LoVo (cell line): Measurements from ENCODE around the gene TMTC2.
"Not testable (repeated sequence)": the region's sequence is repeated elsewhere in the genome, so short reads cannot be mapped to it uniquely, and the experiment has no call there.

ENCODE experiments used
- DNase-seq: peaks from one replicate; pipeline ENCODE4 v3.0.0-alpha.2; 2016; ENCODE audit warnings: low spot score

TMTC2 gene

DNA sequence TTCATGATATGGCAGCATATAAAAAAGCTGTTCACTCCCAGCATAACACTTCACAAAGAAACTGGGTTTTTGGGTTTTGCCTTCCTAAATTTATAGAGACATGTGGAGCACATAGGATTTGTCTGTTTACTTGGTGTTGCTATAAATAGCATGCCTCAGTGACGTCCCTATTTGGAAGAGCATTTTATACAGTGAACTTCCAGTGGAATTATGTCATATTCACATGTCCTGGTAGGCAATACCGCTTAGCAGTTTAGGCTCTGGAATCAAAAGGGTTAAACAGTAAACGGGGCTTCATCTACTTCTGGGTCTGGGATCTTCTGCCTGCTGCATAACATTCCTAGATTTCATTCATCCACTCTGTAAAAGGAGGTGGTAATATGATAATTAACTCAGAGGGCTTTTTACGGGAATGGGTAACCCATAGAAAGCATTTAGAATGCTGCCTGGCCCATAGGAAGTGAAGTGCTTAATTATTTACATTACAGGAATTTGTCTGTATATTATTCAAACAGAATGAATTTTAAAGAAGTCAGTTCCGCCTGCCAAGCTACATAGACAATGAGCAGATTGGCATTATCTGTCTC lies 396.1 kb downstream of the TMTC2 start:
- DNase-seq, result no peak

DNA sequence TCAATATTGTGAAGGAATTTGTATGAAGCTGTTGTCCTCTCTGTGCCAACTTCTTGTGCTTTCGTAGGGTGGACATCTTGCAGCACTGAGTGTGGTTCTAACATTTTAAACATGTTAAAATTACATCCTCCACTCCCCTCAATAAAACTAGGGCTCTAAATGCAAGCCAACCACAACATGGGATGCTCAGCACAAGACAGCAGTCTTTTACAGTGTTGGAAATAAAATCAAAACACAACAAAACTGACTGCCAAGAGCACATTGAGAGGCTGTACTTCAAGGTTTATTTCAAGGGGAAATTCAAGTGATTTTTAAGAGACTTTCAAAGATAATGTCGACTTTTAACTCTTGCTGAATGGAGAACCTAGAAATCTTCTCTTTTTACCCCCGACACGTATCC lies 396.9 kb downstream of the TMTC2 start:
- DNase-seq, result no peak

DNA sequence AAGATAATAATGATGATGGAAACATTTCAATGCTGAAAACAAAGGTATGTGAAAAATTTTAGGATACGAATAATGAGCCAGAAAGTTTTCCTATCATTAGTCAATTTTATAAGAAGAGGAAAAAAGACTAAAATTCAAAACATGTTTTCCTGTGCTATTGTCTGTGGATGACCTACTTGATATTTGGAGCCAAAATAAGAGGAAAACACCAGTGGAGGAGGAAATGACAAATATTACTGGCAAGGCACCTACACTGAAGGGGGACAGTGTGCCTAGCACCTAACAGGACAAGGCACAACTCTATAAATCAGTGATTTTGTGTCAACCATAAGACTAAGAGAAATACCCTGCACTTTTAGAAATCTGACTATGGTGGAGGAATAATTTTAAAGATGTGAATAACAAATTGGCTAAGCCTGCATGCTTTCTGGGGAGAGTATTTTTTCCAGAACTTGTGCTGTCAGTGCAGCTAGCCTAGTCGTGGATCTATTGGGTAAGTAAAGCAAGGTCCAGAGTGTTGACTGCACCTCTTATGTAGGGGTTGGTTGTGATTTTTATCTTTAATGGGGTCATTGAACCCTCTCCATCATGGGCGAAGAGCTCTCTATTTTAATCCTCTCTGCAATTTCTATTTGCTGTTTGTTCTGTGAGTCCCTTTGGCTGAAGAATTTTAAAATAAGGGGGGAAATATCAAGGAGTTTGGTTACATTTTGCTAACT lies 398.0 kb downstream of the TMTC2 start:
- no peak for DNase-seq

DNA sequence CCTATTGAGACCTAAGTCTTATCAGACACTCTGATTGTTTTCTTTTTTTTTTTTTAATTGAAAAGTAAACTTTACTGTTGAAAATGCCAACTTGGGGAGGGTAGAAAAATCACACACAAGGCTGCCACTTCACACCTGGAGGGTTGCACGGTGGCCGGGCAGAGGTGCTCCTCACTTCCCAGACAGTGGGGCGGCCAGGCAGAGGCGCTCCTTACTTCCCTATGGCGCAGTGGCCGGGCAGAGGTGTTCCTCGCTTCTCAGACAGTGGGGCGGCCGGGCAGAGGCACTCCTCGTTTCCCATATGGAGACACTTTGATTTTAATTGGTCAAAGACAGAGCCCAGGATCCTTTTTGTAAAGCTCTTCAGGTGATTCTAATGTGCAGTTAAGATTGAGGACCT lies 399.3 kb downstream of the TMTC2 start:
- no peak for DNase-seq

DNA sequence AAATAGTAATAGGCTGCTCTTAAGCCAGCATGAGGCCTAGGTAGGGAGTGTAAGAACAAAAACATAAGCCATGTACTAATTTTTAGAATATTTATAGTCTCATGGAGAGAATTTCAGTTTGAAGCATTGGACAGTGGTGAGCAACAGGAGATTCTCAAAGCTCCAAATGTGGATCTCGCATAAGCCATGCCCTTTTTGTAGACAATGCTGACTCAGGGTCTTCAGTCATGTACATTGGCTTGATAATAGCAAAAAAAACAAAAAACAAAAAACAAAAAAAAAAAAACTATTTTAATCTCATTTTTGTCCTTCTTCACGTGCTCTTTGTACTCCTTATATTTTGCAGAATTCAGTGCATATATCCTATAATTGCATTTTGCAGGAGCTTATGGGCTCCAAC lies 402.9 kb downstream of the TMTC2 start:
- no peak for DNase-seq

- no peak for DNase-seq
Observed at GRCh38 chr12:83092129-83092528, 405.4 kb downstream of the TMTC2 start.

DNA sequence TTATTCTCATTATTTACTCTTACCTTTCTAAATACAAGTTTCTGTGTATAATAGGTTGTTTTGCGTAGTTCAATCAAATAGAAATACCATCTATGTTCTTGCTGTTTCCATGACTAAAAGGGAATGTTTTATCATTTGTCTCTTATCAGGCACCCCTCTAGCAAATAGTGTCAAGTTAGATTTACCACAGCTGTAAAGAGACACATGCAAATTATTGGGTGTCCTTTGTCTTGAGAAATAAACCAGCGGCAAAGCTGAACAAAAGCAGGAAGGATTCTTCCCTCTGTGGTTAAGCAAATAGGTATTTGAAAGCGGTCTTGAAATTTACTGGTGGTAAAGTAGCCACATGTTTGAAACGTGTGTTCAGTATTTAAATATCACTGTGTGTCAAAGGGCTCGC lies 405.9 kb downstream of the TMTC2 start:
- no peak for DNase-seq

- DNase-seq, result no peak
Observed at GRCh38 chr12:83093426-83093825, 406.7 kb downstream of the TMTC2 start.

DNA sequence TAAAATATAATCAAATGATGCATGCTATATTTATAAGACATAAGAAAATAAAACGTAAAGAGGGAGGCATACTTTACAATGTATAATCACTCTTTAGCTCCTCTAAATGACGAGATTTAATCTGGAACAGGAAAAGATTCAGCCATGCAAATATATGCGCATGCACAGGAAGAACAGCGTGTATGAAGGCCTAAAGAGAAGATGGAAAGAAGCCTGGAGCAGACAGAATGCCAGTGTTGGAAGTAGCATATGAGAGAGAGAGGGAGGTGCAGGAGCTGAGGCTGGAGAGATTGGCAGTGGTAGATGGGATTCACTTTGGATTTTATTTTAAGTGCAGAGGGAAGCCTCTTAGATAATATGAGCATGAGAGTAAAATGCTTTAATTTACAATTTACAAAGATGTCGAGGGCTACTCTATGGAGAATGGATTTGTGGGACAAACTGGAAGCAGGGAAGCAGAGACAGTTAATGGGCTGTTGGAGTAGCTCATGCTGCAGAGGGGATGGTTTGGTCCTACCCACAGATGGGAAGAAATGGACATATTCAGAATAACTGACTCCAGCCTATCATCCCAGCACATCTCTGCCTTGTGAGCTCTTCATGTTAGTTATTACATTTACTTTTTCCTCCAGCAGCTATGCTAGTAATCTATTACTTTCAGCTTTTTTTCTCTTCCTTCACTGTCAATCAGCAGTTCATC lies 411.1 kb downstream of the TMTC2 start:
- DNase-seq, result no peak

- DNase-seq, result no peak
Observed at GRCh38 chr12:83099436-83099835, 412.7 kb downstream of the TMTC2 start.

DNA sequence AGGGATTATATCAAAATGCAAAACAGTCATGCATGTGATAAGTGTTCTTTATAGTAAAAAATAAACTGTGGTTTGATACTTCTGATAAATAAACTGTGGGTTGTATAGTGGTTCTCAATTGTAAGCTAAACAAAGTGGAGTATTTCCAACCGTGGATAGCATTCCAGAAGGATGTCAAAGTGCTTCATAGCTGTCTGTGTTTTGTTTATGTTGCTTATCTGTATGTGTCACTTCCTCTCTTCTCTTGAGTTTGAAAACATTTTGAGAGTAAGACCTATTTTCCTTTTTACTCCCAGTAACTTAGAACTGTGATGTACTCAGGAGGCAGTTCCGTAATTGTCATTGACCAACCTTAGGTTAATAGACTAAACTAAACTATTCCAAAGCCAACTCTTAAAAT lies 415.8 kb downstream of the TMTC2 start:
- no peak for DNase-seq

GRCh38 chr12:83106873-83107272 lies 420.2 kb downstream of the TMTC2 start:
- no peak for DNase-seq

- no peak for DNase-seq
Observed at GRCh38 chr12:83110424-83110823, 423.7 kb downstream of the TMTC2 start.

DNA sequence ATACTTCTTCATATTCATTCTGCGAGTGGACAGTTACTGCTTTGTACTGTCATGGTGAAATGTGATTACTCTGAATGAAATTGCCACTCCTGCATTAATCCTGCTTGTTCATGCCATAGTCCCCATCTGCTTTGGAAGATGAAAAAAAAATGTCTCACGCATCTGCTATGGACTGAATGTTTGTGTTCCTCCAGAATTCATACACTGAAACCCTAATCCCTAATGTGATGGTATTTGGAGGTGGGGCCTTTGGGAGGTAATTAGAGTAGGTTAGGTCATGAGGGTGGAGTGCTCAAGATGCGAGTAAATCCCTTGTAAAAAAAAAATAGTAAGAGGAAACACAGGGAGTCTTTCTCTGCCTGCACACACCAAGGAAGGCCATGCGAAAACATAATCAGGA lies 427.2 kb downstream of the TMTC2 start:
- no peak for DNase-seq

DNA sequence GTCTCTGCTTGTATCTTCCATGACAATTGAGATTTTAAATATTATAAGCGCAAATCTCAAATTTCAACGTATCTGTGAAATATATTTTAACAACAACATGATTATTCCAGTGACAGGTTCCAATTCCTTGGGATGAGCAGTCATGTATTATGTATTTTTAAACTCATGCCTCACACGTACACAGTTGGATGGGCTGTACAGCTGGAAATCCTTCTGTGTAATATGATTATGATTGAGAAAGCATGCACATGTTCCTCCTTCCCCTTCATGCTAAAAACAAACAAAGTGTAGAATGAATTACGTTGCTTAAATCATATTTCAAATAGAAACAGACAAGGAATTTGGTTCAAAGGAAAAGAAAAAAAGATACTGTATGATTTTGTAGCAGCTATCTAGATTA lies 428.3 kb downstream of the TMTC2 start:
- DNase-seq, result no peak

DNA sequence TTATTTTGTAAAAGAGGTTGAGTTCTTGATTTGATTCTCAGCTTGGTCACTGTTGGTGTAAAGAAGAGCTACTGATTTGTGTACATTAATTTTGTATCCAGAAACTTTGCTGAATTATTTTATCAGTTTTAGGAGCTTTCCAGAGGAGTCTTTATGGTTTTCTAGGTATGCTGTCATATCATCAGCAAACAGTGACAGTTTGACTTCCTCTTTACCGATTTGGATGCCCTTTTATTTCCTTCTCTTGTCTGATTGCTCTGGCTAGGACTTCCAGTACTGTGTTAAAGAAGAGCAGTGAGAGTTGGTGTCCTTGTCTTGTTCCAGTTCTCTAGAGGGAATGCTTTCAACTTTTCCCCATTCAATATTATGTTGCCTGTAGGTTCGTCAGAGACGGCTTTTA lies 431.2 kb downstream of the TMTC2 start:
- DNase-seq, result not testable (repeated sequence)

DNA sequence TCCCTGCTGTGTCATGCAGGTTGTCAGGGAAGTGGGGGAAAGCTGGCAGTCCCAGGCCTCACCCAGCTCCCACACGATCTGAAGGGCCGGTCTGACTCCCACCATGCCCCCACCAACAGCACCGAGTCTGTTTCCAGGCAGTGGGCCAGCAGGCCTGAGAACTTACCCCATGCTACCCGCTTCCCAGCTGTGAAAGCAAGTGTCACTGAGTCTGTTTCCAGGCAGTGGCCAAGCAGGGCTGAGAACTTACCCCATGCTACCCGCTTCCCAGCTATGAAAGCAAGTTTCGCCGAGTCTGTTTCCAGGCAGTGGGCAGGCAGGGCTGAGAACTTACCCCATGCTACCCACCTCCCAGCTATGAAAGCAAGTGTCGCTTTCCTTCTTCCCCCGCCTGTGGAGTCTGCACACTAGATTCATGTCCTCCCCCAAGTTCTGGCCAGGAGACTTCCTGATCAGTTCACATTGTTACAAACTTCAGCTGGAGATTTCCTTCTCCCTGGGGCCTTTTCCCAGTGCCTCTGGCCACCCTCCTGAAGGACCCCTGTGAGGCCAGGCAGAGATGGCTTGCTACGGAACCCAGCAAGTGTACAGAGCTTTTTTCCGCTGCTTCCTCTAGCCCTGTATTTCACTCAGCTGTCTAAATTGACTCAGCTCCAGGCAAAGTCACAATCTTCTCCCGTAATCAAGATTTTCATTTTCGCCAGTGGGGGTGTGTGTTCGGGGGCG lies 435.4 kb downstream of the TMTC2 start:
- DNase-seq, result no peak

- no peak for DNase-seq
Observed at GRCh38 chr12:83122623-83122934, 435.9 kb downstream of the TMTC2 start.

DNA sequence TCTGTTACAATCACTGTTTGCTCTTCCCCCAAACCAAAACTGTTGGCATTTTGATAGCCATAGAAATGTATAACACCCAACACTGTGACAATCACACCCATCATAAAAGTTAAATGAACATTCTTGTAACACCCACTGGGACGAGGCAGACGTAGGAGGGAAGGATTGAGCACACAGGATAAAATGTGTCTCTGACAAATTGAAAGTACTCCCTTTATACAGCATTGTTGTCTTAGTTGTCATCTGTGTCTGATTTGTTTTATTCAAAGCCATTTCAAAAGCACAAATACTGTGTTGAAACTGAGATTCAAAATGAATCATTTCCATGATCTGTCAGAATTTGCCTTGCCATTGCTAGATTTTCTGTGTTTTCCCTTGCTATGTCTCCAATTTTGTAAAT lies 436.3 kb downstream of the TMTC2 start:
- DNase-seq, result no peak

DNA sequence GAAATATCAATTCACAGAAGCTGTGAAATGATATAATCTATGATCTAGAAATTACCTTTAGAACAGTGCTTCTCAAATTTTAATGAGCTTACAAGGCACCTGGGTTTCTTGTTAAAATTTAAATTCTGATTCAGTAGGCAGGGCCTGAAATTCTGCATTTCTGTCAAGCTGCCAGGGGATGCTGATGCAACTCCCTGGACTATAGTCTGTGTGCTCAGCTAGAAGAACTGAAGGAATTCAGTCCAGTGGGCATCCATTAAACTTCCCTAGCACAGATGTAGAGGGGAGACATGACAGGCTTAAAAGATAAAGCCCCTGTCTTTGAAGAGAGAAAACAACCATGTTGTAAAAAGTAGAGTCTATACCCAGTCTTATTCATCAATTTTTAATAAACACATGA lies 441.8 kb downstream of the TMTC2 start:
- DNase-seq, result no peak

- no peak for DNase-seq
Observed at GRCh38 chr12:83130178-83130577, 443.5 kb downstream of the TMTC2 start.

DNA sequence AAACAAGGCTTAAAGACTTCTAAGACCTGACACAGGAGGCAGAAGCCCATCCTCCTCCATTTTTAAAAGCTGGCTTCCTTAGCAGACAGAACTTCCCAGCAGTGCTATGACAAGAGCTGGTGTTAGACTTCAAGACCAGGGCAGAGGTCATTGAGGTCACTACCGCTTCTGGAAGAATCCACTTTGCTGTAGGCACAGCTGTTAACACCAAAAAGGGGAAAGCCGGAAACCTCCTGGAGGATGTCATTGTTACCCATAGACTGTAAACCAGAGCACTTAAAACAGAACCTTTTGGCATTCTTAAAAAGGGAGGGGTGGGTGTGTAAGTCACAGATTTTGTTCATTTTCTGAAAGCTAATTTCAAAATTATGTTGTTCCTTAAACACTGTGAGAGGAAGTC lies 445.7 kb downstream of the TMTC2 start:
- no peak for DNase-seq

- no peak for DNase-seq
Observed at GRCh38 chr12:83136411-83136810, 449.7 kb downstream of the TMTC2 start.
